ENCODE results near the gene SYNRG.
A peak's percentile ranks its signal among the peaks of the same experiment; 100 is the strongest.
"Not testable (repeated sequence)": the region's sequence is repeated elsewhere in the genome, so short reads cannot be mapped to it uniquely, and the experiment has no call there.

The SYNRG gene

GRCh38 chr17:37538981-37539659, 70.1 kb downstream of the SYNRG start:
- no peak for DNase-seq

DNA sequence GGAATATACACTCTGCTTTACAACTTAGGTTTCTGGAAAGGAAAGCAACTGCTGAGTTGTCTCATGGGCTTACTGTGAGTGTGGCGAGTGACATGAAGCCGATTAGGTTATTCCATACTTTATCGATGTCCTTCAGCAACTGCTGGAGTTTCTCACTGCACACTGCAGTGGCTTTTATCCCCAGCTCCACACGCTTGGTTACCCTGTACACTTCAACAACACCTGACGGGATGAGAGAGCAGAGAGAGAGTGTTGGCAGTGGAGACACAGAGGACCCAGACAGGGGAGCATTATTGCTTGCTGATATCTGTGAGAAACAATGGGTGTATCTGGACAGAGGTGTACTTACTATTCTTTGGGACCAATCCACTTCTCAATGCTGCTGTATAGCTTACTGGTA, 73.3 kb downstream of the SYNRG start:
- DNase-seq = no peak

DNA sequence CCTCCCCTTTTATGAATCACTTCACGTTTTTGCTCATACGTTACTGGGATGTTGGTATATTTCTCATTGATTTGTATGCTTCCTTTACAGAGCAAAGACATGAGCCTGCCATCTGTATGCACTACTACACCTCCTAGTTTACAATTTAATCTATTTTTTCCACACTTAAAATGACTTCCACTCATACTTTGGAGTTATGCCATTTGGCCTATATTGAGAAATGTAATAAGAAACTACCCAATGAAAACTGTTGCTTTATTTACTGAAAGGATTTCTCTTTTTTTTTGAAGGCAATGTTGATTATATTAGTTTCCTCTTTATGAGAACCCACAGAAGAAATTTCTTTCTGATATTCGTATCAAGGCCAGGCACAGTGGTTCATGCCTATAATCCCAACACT, 76.5 kb downstream of the SYNRG start:
- DNase-seq = no peak

DNA sequence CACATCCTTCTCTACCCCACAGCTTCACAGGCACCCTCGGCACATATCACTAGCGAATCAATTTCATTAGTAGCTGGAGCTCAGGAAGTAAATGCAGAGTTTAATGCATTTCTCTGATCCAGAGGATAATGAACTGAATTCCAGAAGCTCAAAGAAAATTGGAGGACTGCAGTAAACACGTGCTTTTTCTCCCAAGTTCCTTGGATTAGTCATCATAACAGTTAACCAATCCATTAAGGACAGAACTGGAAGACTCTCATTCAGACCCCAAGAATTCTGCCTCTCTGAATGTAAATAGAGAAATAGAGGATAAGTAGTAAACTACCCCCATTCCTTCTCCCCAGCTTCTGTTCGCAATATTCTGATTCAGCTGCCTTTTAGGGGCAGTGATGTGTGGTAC, 78.8 kb downstream of the SYNRG start:
- DNase-seq = no peak

DNA sequence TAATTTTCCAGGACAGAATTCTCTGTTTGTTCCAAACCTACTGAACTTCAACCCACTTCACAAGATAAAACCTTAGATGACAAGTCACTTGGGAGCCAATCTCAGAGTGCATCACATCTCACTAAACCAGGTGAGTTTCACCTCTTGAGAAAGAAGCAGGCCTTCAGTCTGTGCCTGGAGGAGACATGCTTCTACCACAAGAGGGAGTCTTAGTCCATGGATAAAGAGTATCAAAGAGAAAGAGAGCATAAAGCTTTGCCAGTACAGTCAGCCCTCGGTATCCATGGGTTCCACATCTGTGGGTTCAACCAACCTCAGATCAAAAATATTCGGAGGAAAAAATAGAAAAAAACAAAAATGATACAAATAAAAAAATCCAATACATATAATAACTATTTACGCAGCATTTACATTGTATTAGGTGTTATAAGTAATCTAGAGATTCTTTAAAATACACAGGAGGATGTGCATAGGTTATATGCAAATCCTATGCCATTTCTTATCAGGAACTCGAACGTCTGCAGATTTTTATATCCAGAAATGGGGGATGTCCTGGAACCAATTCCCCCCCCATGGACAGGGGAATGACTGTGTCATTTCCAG, 81.9 kb downstream of the SYNRG start:
- DNase-seq = no peak

DNA sequence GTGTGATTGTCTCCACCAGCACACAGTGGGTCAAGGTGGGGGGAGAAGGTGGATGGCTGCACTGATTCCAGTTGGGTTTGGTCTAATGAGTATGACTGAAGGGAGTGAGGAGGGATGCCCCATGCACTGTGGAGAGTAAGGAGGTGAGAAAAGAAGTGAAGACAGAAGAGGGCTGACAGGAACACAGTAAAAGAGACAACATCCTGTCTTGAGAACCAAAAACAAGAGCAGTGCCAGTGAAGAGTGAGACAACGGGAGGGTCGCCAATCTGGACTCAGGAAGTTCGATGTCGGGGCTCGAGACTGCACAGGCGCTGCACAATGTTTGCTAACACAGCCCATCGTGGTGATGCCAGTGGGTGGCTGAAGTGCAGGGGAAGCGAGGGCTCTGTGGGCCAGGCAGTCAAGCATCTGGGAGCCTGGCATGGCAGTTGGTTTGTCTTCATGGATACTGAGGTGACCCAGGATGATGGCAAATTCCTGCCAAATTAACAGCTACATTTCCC, 85.5 kb downstream of the SYNRG start:
- no peak for DNase-seq

- no peak for DNase-seq
Measured at GRCh38 chr17:37521821-37522220, 87.4 kb downstream of the SYNRG start.

- DNase-seq = no peak
Measured at GRCh38 chr17:37520174-37520573, 89.0 kb downstream of the SYNRG start.

DNA sequence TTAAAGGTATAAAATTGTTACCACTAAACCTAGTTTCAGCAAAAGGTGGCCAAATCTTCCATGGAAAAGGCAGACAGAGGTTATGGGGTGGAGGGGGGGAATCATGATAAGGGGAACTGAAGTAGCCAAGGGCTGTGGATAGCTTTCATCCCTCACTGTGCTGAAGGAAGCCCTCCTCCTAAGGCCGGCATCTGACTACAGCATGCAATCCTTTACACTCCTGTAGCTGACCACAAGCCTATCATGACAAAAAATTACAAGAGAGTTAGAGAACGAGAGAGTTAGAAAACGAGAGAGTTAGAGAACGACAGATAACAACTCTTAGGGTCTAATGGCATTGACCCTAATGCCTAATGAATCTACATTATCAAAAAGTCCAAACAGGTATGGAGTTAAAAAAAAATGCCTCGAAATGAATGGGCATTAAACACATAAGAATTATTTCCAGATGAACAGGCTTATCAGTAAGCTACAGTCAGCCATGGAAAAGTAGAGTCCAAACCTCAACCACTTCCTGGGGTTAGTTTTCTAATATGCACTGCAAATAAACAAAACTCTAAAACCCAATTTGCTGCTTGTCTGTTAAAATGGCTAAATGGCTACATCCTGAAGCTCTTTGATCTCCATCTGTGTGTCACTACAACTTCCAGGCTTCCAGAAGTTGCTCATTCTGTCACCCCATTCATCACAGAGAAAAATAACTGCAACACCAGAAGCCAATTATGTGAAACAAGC, 89.8 kb downstream of the SYNRG start:
- DNase-seq = no peak

DNA sequence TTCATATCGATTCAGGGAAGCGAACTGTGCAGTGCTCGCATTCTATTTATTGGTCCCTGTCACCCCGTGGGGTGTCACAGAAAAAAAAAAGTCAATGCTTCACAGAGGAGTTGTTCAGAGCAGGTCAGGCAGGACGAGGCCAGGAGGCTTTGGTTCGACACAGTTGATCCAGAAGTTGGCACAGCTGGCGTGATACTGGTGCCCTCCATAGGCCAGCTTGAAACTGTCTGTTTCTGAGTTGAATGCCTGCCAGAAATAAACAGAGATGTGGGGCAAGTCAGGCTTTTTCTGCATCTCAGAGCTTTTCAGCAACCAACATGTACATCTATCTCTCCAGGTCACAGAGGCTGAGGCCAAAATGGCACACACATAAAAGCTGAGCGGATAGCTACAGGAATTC, 90.4 kb downstream of the SYNRG start:
- no peak for DNase-seq

DNA sequence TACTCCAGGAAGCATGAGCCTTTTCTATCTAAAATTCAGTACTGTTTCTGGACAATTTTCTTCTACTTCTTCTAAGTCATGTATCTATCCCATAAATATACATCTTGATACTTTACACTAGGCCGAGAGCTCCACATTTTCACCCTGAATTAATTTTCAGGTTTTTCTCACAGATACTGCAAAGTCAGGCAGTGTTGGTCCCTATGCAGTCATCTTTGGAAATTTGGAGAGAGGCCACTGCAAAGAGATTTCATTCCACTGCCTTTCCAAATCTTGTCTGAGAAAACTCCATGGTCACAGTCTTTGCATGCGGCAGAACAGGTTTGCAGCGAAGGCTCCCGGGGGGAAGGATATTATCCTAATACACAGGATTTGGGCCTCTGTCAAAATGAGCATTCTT, 91.3 kb downstream of the SYNRG start:
- no peak for DNase-seq

DNA sequence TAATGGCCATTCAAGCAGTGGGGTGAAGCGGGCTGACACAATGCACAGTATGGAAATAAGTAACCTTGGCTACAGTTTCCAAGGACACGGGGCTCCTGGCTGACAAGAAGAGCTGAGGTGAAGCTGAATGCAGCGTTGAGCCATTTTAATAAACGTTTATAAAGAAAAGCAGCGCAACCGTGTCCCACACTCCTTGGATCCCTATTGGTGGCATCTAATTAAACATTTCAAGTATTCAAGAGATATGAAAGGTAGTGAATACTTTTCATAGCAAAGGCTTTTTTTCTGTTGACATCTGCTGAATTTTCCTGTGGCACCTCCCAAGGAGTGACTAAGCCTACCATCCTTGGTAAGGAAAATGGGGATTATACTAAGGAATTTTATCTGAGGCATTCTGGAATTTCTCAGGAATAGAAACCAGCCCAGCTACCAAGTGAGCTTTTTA, 93.1 kb downstream of the SYNRG start:
- no peak for DNase-seq

DNA sequence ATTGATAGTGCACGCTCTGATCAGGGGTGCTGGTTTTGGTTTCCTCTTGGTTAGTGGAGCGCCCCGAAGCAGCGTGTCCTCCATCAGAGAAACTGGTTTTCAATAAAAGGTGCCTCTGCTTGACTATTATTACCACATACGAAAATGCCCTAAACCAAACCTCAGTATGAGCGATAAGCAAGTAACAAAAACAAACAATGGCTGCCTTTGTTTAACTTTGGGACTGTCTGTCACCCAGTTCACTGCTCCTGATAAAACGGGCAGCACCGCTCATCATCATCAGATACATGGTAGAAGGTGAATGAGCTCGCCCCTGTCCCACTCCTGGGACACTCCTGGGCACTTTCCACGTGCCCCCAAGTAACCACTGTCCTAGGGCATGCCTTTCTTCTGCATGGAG, 95.5 kb downstream of the SYNRG start:
- DNase-seq = no peak

DNA sequence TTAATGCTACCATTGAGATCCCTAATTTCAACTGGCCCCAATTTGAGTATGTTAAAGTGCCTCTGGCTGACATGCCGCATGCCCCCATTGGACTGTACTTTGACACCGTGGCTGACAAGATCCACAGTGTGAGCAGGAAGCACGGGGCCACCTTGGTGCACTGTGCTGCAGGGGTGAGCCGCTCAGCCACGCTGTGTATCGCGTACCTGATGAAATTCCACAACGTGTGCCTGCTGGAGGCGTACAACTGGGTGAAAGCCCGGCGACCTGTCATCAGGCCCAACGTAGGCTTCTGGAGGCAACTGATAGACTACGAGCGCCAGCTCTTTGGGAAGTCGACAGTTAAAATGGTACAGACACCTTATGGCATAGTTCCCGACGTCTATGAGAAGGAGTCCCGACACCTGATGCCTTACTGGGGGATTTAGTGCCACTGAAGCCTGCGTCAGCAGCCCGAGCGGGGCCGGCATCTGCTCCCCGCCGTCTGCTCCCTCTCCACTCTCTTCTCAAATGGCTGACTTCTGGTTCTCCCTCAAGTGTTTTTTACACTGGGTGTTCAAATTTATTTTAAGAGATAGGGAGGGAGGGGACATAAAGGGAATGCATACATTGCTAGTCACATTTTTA, 96.7 kb downstream of the SYNRG start:
- peak in 1 of 14 donors; percentile 64 for DNase-seq

GRCh38 chr17:37511642-37512041, 97.6 kb downstream of the SYNRG start:
- not testable (repeated sequence) for DNase-seq

DNA sequence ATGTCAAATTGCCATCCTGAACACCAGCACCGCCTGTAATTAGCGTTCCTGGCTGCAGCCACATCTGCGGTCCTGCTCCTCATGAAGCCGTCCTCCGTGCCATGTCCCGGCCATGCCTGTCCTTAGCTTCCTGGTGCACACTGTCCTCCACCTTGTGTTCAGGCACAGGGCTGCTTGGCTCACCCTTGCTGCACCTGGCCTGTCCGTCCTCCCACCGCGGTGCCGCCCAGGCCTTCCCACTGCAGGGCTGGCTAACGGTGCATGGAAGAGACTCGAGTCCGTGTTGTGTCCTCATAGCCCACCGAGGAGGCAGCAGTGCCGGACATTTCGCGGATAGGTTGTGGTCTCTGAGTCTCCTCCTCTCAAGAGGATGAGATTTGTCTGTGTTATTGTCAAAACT, 99.2 kb downstream of the SYNRG start:
- DNase-seq = peak in 1 of 14 donors; percentile 23

DNA sequence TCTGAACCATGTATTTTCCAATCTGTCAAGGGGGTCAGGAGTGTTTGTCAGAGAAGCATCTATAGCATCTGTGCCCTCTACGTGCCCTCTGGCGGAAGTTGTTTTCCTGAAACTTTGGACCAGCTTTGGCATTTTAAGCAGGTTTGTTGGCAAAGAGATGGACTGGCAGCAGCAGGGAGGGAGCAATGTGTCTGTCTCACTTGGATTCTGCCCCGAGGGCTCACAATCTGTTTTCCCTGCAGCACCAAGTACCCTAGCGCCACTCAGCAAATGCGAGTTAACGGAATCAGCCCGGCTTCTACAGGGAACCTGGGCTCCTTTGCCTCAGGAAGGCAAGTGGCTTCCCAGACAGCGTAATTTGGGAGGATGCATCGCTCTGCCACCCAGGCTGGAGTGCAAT, 102.1 kb downstream of the SYNRG start:
- peak in 3 of 14 donors; percentile 10 to 81 (median 19) for DNase-seq

GRCh38 chr17:37506678-37507077, 102.5 kb downstream of the SYNRG start:
- DNase-seq = peak in 5 of 14 donors; percentile 10 to 82 (median 19)

- DNase-seq = no peak
Measured at GRCh38 chr17:37505333-37505732, 103.9 kb downstream of the SYNRG start.

- DNase-seq = no peak
Measured at GRCh38 chr17:37503148-37503547, 106.1 kb downstream of the SYNRG start.

DNA sequence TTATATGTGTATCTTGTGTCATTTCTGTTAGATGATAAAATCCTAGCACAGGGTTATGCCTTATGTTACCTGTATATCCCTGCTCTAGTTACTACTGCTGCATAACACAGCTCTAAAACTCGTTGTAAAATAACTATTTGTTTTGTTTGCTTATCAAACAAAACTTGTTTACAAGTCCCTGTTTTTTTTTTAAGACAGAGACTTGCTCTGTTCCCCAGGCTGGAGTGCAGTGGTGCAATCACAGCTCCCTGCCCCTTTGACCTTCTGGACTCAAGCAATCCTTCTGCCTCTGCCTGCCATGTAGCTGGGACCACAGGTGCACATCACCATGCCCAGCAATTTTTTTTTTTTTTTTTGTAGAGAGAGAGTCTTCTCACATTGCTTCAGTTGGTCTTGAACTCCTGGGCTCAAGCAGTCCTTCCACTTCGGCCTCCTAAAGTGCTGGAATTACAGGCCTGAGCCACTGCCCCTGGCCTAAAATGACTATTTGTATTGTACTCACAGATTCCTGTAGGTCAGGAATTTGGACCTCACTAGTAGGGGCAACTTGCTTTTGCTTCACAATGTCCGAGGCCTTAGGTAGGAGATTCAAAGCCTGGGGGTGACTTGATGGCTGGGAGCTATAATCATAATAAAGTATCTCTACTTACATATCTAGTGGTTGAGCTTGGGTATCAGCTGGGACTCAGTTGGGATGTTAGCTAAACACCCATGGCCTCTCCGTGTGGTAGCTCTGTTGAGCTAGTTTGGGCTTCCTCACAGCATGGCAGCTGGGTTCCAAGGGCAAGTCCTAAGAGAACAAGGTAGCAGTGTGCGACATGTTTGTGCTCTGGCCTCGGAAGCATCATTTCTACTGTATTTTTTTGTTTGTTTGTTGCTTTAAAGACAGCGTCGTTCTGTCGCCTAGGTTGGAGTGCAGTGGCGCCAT, 106.9 kb downstream of the SYNRG start:
- no peak for DNase-seq

GRCh38 chr17:37500378-37500777, 108.8 kb downstream of the SYNRG start:
- no peak for DNase-seq

Data from C1 segment of cervical spinal cord (tissue), 14 donors.